PC-3 (cell line): Measurements from ENCODE around the gene EAPP. TPM values are rescaled to one million over a fixed set of nuclear protein-coding genes. Genes with fewer than 3 reads are reported as not detected.
A peak's percentile ranks its signal among the peaks of the same experiment; 100 is the strongest.

ENCODE experiments used
- ATAC-seq: fragments of 200-7000 bp; cut with Tn5 transposase; 2 replicates; pipeline ENCODE4 v1.9.1; 2020; ENCODE audit warnings: mild to moderate bottlenecking, moderate library complexity
- BruUV-seq: library from RNA; stranded (reverse); fragments of 400-500 nt; replicated peaks from 2 replicates; lab custom pipeline; 2021; lab: Mats Ljungman, UMichigan
- CTCF ChIA-PET: fragments of 300-600 bp; sonication (Branson Sonifier 250); formaldehyde crosslinking; loops from one replicate; lab custom pipeline; 2022; ENCODE audit warnings: antibody characterized with exemption; lab: Charles Lee
- POLR2A ChIA-PET: fragments of 300-600 bp; sonication (Branson Sonifier 250); formaldehyde crosslinking; loops from one replicate; lab custom pipeline; 2022; ENCODE audit warnings: antibody characterized with exemption; ENCODE audit not compliant: unreplicated experiment; lab: Charles Lee
- DNase-seq: peaks from one replicate; pipeline ENCODE4 v3.0.0-alpha.2; 2015
- H2AFZ ChIP-seq: fragments of 300-600 bp; sonication (generic); 2 replicates; pipeline ENCODE4 v1.6.0; 2016; ENCODE audit warnings: antibody characterized with exemption, low read length
- H3F3A ChIP-seq: fragments of 300-600 bp; sonication (generic); one replicate; pipeline ENCODE4 v1.6.0; 2017; ENCODE audit warnings: antibody characterized with exemption, low read length, control low read depth, mild to moderate bottlenecking; ENCODE audit not compliant: unreplicated experiment
- H3K27ac ChIP-seq: fragments of 300-600 bp; sonication (generic); 2 replicates; pipeline ENCODE4 v1.5.1; 2016; ENCODE audit warnings: mild to moderate bottlenecking, low read length
- H3K27me3 ChIP-seq: fragments of 300-600 bp; sonication (generic); 2 replicates; pipeline ENCODE4 v1.6.1; 2016; ENCODE audit warnings: low read length, mixed read lengths
- H3K36me3 ChIP-seq: fragments of 300-600 bp; sonication (generic); 2 replicates; pipeline ENCODE4 v1.6.1; 2016; ENCODE audit warnings: low read depth, mixed run types, low read length, mixed read lengths
- H3K4me1 ChIP-seq: fragments of 300-600 bp; sonication (generic); 2 replicates; pipeline ENCODE4 v1.5.1; 2016; ENCODE audit warnings: low read length; ENCODE audit not compliant: insufficient read depth
- H3K4me2 ChIP-seq: fragments of 300-600 bp; sonication (generic); 2 replicates; pipeline ENCODE4 v1.6.0; 2016; ENCODE audit warnings: low read length
- H3K4me3 ChIP-seq: fragments of 300-600 bp; sonication (generic); 2 replicates; pipeline ENCODE4 v1.5.1; 2016; ENCODE audit warnings: mild to moderate bottlenecking, low read length, mixed read lengths
- H3K79me2 ChIP-seq: fragments of 300-600 bp; sonication (generic); 2 replicates; pipeline ENCODE4 v1.6.1; 2017; ENCODE audit warnings: low read length, mixed read lengths
- H3K9ac ChIP-seq: fragments of 300-600 bp; sonication (generic); 2 replicates; pipeline ENCODE4 v1.6.0; 2016; ENCODE audit warnings: mild to moderate bottlenecking, low read length
- H3K9me2 ChIP-seq: fragments of 300-600 bp; sonication (generic); replicated peaks from 2 replicates; pipeline ENCODE4 v1.6.1; 2016; ENCODE audit warnings: mixed run types, low read length, mixed read lengths
- H3K9me3 ChIP-seq: fragments of 300-600 bp; sonication (generic); 2 replicates; pipeline ENCODE4 v1.6.1; 2016; ENCODE audit warnings: low read length, mixed read lengths
- H4K20me1 ChIP-seq: fragments of 300-600 bp; sonication (generic); 2 replicates; pipeline ENCODE4 v1.6.1; 2016; ENCODE audit warnings: low read length, mixed read lengths
- CTCF ChIP-seq: fragments of 300-600 bp; sonication (generic); conservative IDR thresholded peaks from 2 replicates; pipeline ENCODE4 v1.5.1; 2017; ENCODE audit warnings: antibody characterized with exemption, low read depth, mild to moderate bottlenecking, low read length
- EZH2 ChIP-seq: fragments of 300-600 bp; sonication (generic); IDR thresholded peaks from one replicate; pipeline ENCODE4 v1.6.1; 2017; ENCODE audit warnings: antibody characterized with exemption, mild to moderate bottlenecking, low read length; ENCODE audit not compliant: unreplicated experiment
- EZH2phosphoT487 ChIP-seq: fragments of 300-600 bp; sonication (generic); IDR thresholded peaks from 2 replicates; pipeline ENCODE4 v1.6.1; 2018; ENCODE audit warnings: mild to moderate bottlenecking, antibody characterized with exemption, low read length, borderline replicate concordance
- intact Hi-C: fragments of 100-400 bp; cut with micrococcal nuclease; formaldehyde crosslinking; loops from 2 replicates; pipeline ENCODE4 v1.9.0; 2023
- total RNA-seq: library from RNA; depleted of rRNA; stranded (reverse); fragments of >200 nt; gene quantifications from 2 replicates; pipeline ENCODE4 v1.2.3, GENCODE V29; 2014

EAPP gene
- total RNA-seq, 1 experiment from 2014 or later, result 49.5 TPM

GRCh38 chr14:34498684-34499412, 40.7 kb downstream of the EAPP start:
- Histone ChIP-seq H3K36me3 (no peaks in the 10 kb centered on the region), H3K27me3 (no peaks in the 10 kb centered on the region), H4K20me1 (no peaks in the 10 kb centered on the region), H3K9me3 (no peaks in the 10 kb centered on the region), H3F3A (no peaks in the 10 kb centered on the region), H3K9me2 (no peaks in the 10 kb centered on the region), H3K4me3 (no peak overlapping the region), H3K9ac (peak overlapping the region; percentile 82), H2AFZ (no peak overlapping the region), H3K79me2 (no peaks in the 10 kb centered on the region), H3K27ac (peak overlapping the region; percentile 94), H3K4me1 (peaks cover 26% of the 10 kb centered on the region), H3K4me2 (no peak overlapping the region)
- no TSS peak for BruUV-seq
- POLR2A ChIA-PET, result interaction anchor here (0.7 kb wide), 1 partner anchor 28 kb away, joined by 4 read pairs; no protein-coding TSS in a partner anchor
- CTCF ChIA-PET, result interaction anchor here (0.5 to 3.1 kb wide), 3 partner anchors 38 to 658 kb away, joined by 3 to 27 read pairs (median 3); no protein-coding TSS in a partner anchor
- DNase-seq, result peak; percentile 82
- TF ChIP-seq CTCF (peak; percentile 92), EZH2phosphoT487 (no peak)
- intact Hi-C loops, result loop anchor here (1.0 to 10.0 kb wide), 4 partner anchors 168 to 1924 kb away; no protein-coding TSS in a partner anchor
- ATAC-seq, result peak; percentile 56

- BruUV-seq, result no TSS peak
- POLR2A ChIA-PET, result interaction anchor here (0.6 to 0.8 kb wide), 7 partner anchors 35 to 171 kb away, joined by 3 to 6 read pairs (median 4); partner anchors contain the start of gene SPTSSA
- intact Hi-C loops, result loop anchor here (1.0 to 10.0 kb wide), 6 partner anchors 35 to 1922 kb away; partner anchors contain the start of gene SPTSSA
Measured at GRCh38 chr14:34496679-34497513, 42.6 kb downstream of the EAPP start.

More at GRCh38 chr14:34496679-34497513, 42.6 kb downstream of the EAPP start:
- Histone ChIP-seq H3F3A (no peaks in the 10 kb centered on the region), H3K27me3 (no peaks in the 10 kb centered on the region), H3K4me3 (peak overlapping the region; percentile 20; the same call in 1 of the 2 replicates), H3K9me3 (no peaks in the 10 kb centered on the region), H4K20me1 (no peaks in the 10 kb centered on the region), H3K4me1 (peaks cover 26% of the 10 kb centered on the region), H3K4me2 (peak overlapping the region; percentile 64), H3K9ac (peak overlapping the region; percentile 82), H3K27ac (peak overlapping the region; percentile 94), H3K79me2 (no peaks in the 10 kb centered on the region), H2AFZ (peak overlapping the region; percentile 63), H3K36me3 (no peaks in the 10 kb centered on the region), H3K9me2 (no peaks in the 10 kb centered on the region)
- ATAC-seq, result peak; percentile 94
- DNase-seq, result peak; percentile 98
- CTCF ChIA-PET, result interaction anchor here (0.7 to 3.1 kb wide), 5 partner anchors 36 to 174 kb away, joined by 3 to 27 read pairs (median 6); no protein-coding TSS in a partner anchor
- no peak for TF ChIP-seq EZH2
- no peak for TF ChIP-seq EZH2phosphoT487
- peak; percentile 70 for TF ChIP-seq CTCF
